ENCODE measurements around the gene NBEA. TPM values are rescaled to one million over a fixed set of nuclear protein-coding genes. Genes with fewer than 3 reads are reported as not detected.

NBEA gene
- total and polyA plus RNA-seq, 2 experiments from 2014 or later = 9.1 to 29.1 TPM

DNA sequence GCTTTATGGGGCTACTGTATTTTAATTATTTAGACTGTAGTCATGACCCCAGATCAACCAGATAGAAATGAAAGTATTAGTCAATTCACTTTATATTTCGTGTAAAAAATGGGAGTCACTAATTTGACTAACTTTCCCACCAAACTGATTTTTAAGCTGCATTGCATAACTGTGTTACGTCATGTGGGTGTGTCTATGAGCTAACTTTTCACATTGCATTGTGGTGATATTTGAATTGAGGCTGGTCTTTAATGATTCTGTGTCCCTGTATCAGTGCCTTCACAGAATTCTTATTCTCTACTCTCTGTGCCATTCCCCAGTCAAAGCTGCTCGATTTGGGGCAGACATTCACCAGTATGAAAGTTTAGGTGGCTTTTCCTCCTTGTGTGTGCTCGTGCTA, 707.1 kb downstream of the NBEA start:
- no peaks in the 10 kb centered on the region for H3K36me3 ChIP-seq (ENCODE audit: insufficient read depth)
- H3K4me1 ChIP-seq (ENCODE audit: insufficient read depth) = no peaks in the 10 kb centered on the region
- no peak overlapping the region for H2AFZ ChIP-seq
- Mint-ChIP-seq H3K4me1 (no peaks in the 10 kb centered on the region), H3K4me3 (no peak overlapping the region), H3K27ac (no peak overlapping the region), H3K9me3 (no peaks in the 10 kb centered on the region), H3K36me3 (ENCODE audit: low read depth) (peaks cover 7% of the 10 kb centered on the region; the same call in 1 of the 3 replicates), H3K27me3 (ENCODE audit: insufficient read depth, low read depth, poor library complexity) (peaks cover 3% of the 10 kb centered on the region)
- H4K20me1 ChIP-seq (replicated peaks; ENCODE audit: insufficient read depth) = no peaks in the 10 kb centered on the region
- DNase-seq (ENCODE audit: low spot score) (no peak), ATAC-seq (no peak)
- no peaks in the 10 kb centered on the region for H3K9me2 ChIP-seq (ENCODE audit: insufficient read depth)
- H3K4me2 ChIP-seq = no peak overlapping the region
- TF ChIP-seq, protein P1, sequence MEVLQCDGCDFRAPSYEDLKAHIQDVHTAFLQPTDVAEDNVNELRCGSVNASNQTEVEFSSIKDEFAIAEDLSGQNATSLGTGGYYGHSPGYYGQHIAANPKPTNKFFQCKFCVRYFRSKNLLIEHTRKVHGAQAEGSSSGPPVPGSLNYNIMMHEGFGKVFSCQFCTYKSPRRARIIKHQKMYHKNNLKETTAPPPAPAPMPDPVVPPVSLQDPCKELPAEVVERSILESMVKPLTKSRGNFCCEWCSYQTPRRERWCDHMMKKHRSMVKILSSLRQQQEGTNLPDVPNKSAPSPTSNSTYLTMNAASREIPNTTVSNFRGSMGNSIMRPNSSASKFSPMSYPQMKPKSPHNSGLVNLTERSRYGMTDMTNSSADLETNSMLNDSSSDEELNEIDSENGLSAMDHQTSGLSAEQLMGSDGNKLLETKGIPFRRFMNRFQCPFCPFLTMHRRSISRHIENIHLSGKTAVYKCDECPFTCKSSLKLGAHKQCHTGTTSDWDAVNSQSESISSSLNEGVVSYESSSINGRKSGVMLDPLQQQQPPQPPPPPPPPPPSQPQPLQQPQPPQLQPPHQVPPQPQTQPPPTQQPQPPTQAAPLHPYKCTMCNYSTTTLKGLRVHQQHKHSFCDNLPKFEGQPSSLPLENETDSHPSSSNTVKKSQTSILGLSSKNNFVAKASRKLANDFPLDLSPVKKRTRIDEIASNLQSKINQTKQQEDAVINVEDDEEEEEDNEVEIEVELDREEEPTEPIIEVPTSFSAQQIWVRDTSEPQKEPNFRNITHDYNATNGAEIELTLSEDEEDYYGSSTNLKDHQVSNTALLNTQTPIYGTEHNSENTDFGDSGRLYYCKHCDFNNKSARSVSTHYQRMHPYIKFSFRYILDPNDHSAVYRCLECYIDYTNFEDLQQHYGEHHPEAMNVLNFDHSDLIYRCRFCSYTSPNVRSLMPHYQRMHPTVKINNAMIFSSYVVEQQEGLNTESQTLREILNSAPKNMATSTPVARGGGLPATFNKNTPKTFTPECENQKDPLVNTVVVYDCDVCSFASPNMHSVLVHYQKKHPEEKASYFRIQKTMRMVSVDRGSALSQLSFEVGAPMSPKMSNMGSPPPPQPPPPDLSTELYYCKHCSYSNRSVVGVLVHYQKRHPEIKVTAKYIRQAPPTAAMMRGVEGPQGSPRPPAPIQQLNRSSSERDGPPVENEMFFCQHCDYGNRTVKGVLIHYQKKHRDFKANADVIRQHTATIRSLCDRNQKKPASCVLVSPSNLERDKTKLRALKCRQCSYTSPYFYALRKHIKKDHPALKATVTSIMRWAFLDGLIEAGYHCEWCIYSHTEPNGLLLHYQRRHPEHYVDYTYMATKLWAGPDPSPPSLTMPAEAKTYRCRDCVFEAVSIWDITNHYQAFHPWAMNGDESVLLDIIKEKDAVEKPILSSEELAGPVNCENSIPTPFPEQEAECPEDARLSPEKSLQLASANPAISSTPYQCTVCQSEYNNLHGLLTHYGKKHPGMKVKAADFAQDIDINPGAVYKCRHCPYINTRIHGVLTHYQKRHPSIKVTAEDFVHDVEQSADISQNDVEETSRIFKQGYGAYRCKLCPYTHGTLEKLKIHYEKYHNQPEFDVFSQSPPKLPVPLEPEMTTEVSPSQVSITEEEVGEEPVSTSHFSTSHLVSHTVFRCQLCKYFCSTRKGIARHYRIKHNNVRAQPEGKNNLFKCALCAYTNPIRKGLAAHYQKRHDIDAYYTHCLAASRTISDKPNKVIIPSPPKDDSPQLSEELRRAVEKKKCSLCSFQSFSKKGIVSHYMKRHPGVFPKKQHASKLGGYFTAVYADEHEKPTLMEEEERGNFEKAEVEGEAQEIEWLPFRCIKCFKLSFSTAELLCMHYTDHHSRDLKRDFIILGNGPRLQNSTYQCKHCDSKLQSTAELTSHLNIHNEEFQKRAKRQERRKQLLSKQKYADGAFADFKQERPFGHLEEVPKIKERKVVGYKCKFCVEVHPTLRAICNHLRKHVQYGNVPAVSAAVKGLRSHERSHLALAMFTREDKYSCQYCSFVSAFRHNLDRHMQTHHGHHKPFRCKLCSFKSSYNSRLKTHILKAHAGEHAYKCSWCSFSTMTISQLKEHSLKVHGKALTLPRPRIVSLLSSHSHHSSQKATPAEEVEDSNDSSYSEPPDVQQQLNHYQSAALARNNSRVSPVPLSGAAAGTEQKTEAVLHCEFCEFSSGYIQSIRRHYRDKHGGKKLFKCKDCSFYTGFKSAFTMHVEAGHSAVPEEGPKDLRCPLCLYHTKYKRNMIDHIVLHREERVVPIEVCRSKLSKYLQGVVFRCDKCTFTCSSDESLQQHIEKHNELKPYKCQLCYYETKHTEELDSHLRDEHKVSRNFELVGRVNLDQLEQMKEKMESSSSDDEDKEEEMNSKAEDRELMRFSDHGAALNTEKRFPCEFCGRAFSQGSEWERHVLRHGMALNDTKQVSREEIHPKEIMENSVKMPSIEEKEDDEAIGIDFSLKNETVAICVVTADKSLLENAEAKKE (CRISPR knock-in tag; IDR thresholded peaks at IDR 0.05) = no peak
- TF ChIP-seq CREB1 (CRISPR knock-in tag; IDR thresholded peaks at IDR 0.05; ENCODE audit: low read depth) (no peak), ZNF331 (CRISPR knock-in tag; IDR thresholded peaks at IDR 0.05; ENCODE audit: low read depth) (no peak)
- TF ChIP-seq, protein P2, sequence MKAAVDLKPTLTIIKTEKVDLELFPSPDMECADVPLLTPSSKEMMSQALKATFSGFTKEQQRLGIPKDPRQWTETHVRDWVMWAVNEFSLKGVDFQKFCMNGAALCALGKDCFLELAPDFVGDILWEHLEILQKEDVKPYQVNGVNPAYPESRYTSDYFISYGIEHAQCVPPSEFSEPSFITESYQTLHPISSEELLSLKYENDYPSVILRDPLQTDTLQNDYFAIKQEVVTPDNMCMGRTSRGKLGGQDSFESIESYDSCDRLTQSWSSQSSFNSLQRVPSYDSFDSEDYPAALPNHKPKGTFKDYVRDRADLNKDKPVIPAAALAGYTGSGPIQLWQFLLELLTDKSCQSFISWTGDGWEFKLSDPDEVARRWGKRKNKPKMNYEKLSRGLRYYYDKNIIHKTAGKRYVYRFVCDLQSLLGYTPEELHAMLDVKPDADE (IDR thresholded peaks at IDR 0.05) = no peak
- no peak overlapping the region for H3K4me3 ChIP-seq
- no peaks in the 10 kb centered on the region for H3K79me2 ChIP-seq (replicated peaks; ENCODE audit: insufficient read depth)
- no peaks in the 10 kb centered on the region for H3F3A ChIP-seq (replicated peaks; ENCODE audit: low read depth)
- no peak overlapping the region for H3K27ac ChIP-seq (ENCODE audit: low read depth)
- no peaks in the 10 kb centered on the region for H3K27me3 ChIP-seq (ENCODE audit: insufficient read depth)

DNA sequence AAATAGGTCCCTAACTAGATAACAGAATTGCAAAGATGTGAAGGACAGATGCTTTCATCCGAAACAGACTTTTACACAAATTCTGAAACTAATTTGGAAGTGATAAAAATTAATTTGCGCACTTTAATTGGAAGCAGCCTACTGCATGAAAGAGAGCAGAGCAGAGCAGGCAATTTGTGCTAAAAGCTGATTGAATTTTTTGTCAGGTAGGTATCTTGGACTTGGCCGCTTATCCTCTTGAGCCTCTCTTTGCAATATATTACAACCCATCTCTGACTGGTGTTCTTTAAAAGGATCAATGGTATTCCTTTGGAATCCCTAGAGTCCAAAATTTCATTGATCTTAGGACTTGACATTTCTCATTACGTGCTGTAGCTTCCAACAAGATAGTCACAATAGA, 717.7 kb downstream of the NBEA start:
- no peaks in the 10 kb centered on the region for H3K4me1 ChIP-seq (ENCODE audit: insufficient read depth)
- H2AFZ ChIP-seq = no peak overlapping the region
- no peak for ATAC-seq
- H3K79me2 ChIP-seq (replicated peaks; ENCODE audit: insufficient read depth) = no peaks in the 10 kb centered on the region
- H3K9me2 ChIP-seq (ENCODE audit: insufficient read depth) = no peaks in the 10 kb centered on the region
- no peak overlapping the region for H3K27ac ChIP-seq (ENCODE audit: low read depth)
- H3K27ac Mint-ChIP-seq = no peak overlapping the region
- H3F3A ChIP-seq (replicated peaks; ENCODE audit: low read depth) = no peaks in the 10 kb centered on the region
- no peaks in the 10 kb centered on the region for H4K20me1 ChIP-seq (replicated peaks; ENCODE audit: insufficient read depth)
- DNase-seq (ENCODE audit: low spot score) = no peak
- H3K27me3 Mint-ChIP-seq (ENCODE audit: insufficient read depth, low read depth, poor library complexity) = no peaks in the 10 kb centered on the region
- H3K36me3 Mint-ChIP-seq (ENCODE audit: low read depth) = no peaks in the 10 kb centered on the region
- no peaks in the 10 kb centered on the region for H3K36me3 ChIP-seq (ENCODE audit: insufficient read depth)
- H3K4me3 Mint-ChIP-seq = no peak overlapping the region
- H3K4me2 ChIP-seq = no peak overlapping the region
- H3K4me3 ChIP-seq = no peak overlapping the region
- no peaks in the 10 kb centered on the region for H3K4me1 Mint-ChIP-seq
- H3K27me3 ChIP-seq (ENCODE audit: insufficient read depth) = no peaks in the 10 kb centered on the region
- no peaks in the 10 kb centered on the region for H3K9me3 Mint-ChIP-seq
- TF ChIP-seq NANOG (IDR thresholded peaks at IDR 0.05; ENCODE audit: borderline replicate concordance) = no peak
- TF ChIP-seq ZNF114 (CRISPR knock-in tag; IDR thresholded peaks at IDR 0.05) = no peak
- TF ChIP-seq JUNB (IDR thresholded peaks at IDR 0.05; ENCODE audit: unreplicated experiment) = no peak
- no peak for TF ChIP-seq ZNF331 (CRISPR knock-in tag; IDR thresholded peaks at IDR 0.05; ENCODE audit: low read depth)
- TF ChIP-seq POLR2AphosphoS5 (IDR thresholded peaks at IDR 0.05; ENCODE audit: low read depth) = no peak
- no peak for TF ChIP-seq CREB1 (CRISPR knock-in tag; IDR thresholded peaks at IDR 0.05; ENCODE audit: low read depth)
- TF ChIP-seq, protein P3, sequence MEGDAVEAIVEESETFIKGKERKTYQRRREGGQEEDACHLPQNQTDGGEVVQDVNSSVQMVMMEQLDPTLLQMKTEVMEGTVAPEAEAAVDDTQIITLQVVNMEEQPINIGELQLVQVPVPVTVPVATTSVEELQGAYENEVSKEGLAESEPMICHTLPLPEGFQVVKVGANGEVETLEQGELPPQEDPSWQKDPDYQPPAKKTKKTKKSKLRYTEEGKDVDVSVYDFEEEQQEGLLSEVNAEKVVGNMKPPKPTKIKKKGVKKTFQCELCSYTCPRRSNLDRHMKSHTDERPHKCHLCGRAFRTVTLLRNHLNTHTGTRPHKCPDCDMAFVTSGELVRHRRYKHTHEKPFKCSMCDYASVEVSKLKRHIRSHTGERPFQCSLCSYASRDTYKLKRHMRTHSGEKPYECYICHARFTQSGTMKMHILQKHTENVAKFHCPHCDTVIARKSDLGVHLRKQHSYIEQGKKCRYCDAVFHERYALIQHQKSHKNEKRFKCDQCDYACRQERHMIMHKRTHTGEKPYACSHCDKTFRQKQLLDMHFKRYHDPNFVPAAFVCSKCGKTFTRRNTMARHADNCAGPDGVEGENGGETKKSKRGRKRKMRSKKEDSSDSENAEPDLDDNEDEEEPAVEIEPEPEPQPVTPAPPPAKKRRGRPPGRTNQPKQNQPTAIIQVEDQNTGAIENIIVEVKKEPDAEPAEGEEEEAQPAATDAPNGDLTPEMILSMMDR (conservative IDR thresholded peaks at IDR 0.05; ENCODE audit: low read depth in 2 of 2) = no peak
- TF ChIP-seq STAT1 (IDR thresholded peaks at IDR 0.05; ENCODE audit: unreplicated experiment) = no peak
- no peak for TF ChIP-seq EZH2phosphoT487 (IDR thresholded peaks at IDR 0.05; ENCODE audit: unreplicated experiment)

All from GM23338 (cell line).